Parathyroid adenoma (tissue), 2 donors: ENCODE results near the gene EDDM13.

ENCODE experiments used
- H2AFZ ChIP-seq: fragments of 300-600 bp; sonication (generic); one replicate; pipeline ENCODE4 v1.7.0; 2017; ENCODE audit warnings: antibody characterized with exemption, mild to moderate bottlenecking
- H3K27ac ChIP-seq: fragments of 300-600 bp; sonication (generic); one replicate; pipeline ENCODE4 v1.7.0; 2017
- H3K27me3 ChIP-seq: fragments of 300-600 bp; sonication (generic); one replicate; pipeline ENCODE4 v1.7.0; 2017; ENCODE audit warnings: low read length; ENCODE audit not compliant: control insufficient read depth, insufficient read depth
- H3K36me3 ChIP-seq: fragments of 300-600 bp; sonication (generic); one replicate; pipeline ENCODE4 v1.7.0; 2017; ENCODE audit warnings: low read length; ENCODE audit not compliant: control insufficient read depth, insufficient read depth
- H3K4me1 ChIP-seq: fragments of 300-600 bp; sonication (generic); one replicate; pipeline ENCODE4 v1.7.0; 2017; ENCODE audit warnings: control low read depth
- H3K4me2 ChIP-seq: fragments of 300-600 bp; sonication (generic); one replicate; pipeline ENCODE4 v1.7.0; 2017; ENCODE audit warnings: low read length
- H3K4me3 ChIP-seq: fragments of 300-600 bp; sonication (generic); one replicate; pipeline ENCODE4 v1.7.0; 2017; ENCODE audit warnings: low read depth, low read length
- H3K79me2 ChIP-seq: fragments of 300-600 bp; sonication (generic); one replicate; pipeline ENCODE4 v1.7.0; 2017; ENCODE audit warnings: control low read depth
- H3K9ac ChIP-seq: fragments of 300-600 bp; sonication (generic); one replicate; pipeline ENCODE4 v1.7.0; 2017; ENCODE audit warnings: mild to moderate bottlenecking
- H3K9me3 ChIP-seq: fragments of 300-600 bp; sonication (generic); one replicate; pipeline ENCODE4 v1.7.0; 2017; ENCODE audit warnings: low read length; ENCODE audit not compliant: control insufficient read depth
- TF ChIP-seq, protein P1 (sequence below): fragments of 300-600 bp; sonication (generic); IDR thresholded peaks from one replicate; pipeline ENCODE4 v1.7.0; 2017; ENCODE audit warnings: antibody characterized with exemption, mild to moderate bottlenecking
- donor health status: primary hyperparathyroidism.

The EDDM13 gene

DNA sequence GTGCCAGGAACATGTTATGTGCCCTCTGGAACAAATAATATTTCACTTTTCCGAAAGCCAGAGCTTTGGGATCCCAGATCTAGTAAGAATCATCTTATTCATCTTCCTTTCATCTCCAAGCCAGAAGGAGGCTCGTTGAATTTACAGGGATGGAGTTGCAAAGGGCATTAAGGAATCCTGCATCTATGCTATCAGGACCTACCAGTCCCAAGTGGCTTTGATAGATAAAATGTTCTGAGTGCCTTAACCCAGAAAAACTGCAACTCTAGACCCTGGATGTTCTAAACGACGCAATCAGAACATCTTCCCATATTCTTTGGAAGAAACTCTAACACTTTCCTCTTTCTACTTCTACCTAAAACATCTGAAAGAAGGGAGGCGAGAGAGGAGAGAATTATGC is 9.2 kb upstream of the EDDM13 start:
- Histone ChIP-seq H3K9me3 (no peaks in the 10 kb centered on the region), H3K4me3 (no peak overlapping the region), H3K27ac (no peak overlapping the region), H3K9ac (no peak overlapping the region), H2AFZ (no peak overlapping the region), H3K4me1 (no peaks in the 10 kb centered on the region), H3K27me3 (no peaks in the 10 kb centered on the region), H3K79me2 (no peaks in the 10 kb centered on the region), H3K36me3 (no peaks in the 10 kb centered on the region), H3K4me2 (no peak overlapping the region)
- TF ChIP-seq, protein P1, sequence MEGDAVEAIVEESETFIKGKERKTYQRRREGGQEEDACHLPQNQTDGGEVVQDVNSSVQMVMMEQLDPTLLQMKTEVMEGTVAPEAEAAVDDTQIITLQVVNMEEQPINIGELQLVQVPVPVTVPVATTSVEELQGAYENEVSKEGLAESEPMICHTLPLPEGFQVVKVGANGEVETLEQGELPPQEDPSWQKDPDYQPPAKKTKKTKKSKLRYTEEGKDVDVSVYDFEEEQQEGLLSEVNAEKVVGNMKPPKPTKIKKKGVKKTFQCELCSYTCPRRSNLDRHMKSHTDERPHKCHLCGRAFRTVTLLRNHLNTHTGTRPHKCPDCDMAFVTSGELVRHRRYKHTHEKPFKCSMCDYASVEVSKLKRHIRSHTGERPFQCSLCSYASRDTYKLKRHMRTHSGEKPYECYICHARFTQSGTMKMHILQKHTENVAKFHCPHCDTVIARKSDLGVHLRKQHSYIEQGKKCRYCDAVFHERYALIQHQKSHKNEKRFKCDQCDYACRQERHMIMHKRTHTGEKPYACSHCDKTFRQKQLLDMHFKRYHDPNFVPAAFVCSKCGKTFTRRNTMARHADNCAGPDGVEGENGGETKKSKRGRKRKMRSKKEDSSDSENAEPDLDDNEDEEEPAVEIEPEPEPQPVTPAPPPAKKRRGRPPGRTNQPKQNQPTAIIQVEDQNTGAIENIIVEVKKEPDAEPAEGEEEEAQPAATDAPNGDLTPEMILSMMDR = no peak

DNA sequence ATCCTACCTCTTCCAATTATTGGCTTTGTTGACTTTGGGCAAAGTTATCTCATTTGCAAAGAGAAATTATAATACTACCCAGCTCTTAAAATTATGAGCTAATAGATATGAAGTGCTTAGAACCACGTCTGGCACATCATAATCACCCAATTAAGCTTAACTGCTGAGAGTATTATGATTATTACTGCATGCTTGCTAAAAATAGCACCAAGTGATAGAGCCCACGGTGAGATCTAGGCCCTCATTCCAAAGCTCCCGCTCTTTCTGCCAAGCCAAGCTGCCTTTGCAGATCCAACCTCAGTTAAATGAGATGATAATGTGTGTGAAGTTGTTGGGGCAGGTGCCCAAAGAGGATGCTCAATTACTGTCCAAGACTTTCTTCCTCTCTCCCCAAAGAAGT is 6.5 kb upstream of the EDDM13 start:
- no peaks in the 10 kb centered on the region for H3K79me2 ChIP-seq
- H2AFZ ChIP-seq = no peak overlapping the region
- H3K9me3 ChIP-seq = no peaks in the 10 kb centered on the region
- H3K27ac ChIP-seq = no peak overlapping the region
- TF ChIP-seq, protein P1 = no peak
- H3K4me2 ChIP-seq = no peak overlapping the region
- H3K36me3 ChIP-seq = no peaks in the 10 kb centered on the region
- no peak overlapping the region for H3K9ac ChIP-seq
- no peak overlapping the region for H3K4me3 ChIP-seq
- H3K27me3 ChIP-seq = no peaks in the 10 kb centered on the region
- H3K4me1 ChIP-seq = no peaks in the 10 kb centered on the region

DNA sequence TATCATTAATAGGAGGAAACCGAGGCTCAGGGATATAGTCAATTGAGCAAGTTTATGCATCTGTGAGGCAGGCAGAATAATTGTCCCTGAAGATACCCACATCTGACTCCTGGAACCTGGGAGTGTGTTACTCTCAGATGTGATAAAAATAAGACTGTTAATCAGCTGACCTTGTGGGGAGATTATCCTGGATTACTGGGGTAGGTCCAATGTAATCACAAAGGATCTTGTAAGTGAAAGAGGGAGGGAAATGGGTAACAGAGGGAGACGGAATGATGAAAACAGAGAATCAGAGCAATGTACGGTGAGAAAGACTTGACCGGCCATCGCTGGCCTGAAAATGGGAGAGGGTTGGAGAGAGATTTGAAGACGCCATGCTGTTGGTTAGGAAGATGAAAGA is 3.2 kb upstream of the EDDM13 start:
- Histone ChIP-seq H3K4me1 (peaks cover 4% of the 10 kb centered on the region), H3K27me3 (no peaks in the 10 kb centered on the region), H3K36me3 (no peaks in the 10 kb centered on the region), H3K27ac (no peak overlapping the region), H3K9me3 (no peaks in the 10 kb centered on the region), H3K4me3 (no peak overlapping the region), H3K9ac (no peak overlapping the region), H3K79me2 (no peaks in the 10 kb centered on the region), H3K4me2 (no peak overlapping the region), H2AFZ (no peak overlapping the region)
- TF ChIP-seq, protein P1 = no peak

DNA sequence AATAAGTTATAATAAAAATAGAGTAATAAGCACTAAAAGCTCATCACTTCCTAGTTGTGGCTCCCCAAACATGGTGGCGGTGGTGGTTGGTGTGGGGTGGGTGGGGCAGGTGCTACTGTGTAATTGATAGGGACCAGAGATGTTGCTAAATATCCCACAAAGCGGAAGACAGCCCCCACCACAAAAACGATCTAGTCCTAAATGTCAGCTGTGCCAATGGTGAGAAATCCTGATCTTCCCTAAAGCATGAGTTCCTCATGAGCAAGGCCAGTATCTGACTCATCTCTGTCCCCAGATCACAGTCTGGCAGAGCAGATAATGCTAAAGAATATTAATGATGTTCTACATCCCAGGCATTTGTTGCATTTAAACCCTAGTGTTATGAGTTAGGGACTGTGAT is 1.9 kb upstream of the EDDM13 start:
- Histone ChIP-seq H3K4me3 (no peak overlapping the region), H3K27me3 (no peaks in the 10 kb centered on the region), H3K4me1 (peaks cover 4% of the 10 kb centered on the region), H2AFZ (no peak overlapping the region), H3K9ac (no peak overlapping the region), H3K79me2 (no peaks in the 10 kb centered on the region), H3K9me3 (no peaks in the 10 kb centered on the region), H3K27ac (no peak overlapping the region), H3K4me2 (no peak overlapping the region), H3K36me3 (no peaks in the 10 kb centered on the region)
- TF ChIP-seq, protein P1 = no peak

DNA sequence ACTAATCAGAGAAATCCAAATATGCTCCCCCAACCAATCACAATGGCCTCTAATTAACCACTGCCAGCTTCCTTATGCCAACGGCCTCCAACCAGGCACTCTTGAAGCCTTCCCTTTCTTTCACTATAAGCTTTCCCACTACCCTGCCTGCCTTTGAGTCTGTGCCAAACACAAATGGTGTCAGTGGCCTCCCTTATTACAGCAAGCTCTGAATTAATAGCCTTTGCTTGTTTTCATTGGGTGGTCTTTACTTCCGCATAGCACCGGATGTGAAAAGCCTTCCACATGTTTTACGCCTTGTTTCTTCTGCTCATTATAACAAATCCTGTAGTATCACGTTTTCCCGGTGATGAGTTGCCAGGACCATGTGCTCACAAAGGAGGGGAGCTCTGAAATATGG is 1.4 kb upstream of the EDDM13 start:
- H3K4me1 ChIP-seq = peaks cover 4% of the 10 kb centered on the region
- no peaks in the 10 kb centered on the region for H3K36me3 ChIP-seq
- TF ChIP-seq, protein P1 = no peak
- no peaks in the 10 kb centered on the region for H3K27me3 ChIP-seq
- no peak overlapping the region for H3K4me3 ChIP-seq
- no peaks in the 10 kb centered on the region for H3K9me3 ChIP-seq
- no peak overlapping the region for H3K4me2 ChIP-seq
- H3K79me2 ChIP-seq = no peaks in the 10 kb centered on the region
- H3K9ac ChIP-seq = no peak overlapping the region
- no peak overlapping the region for H3K27ac ChIP-seq
- no peak overlapping the region for H2AFZ ChIP-seq
